H1 (cell line): ENCODE measurements around the gene TSPAN5. TPM values are rescaled to one million over a fixed set of nuclear protein-coding genes. Genes with fewer than 3 reads are reported as not detected.

Source experiments
- CTCF ChIA-PET: fragments of 300-600 bp; sonication (Branson Sonifier 250); formaldehyde crosslinking; loops from one replicate; lab custom pipeline; 2021; ENCODE audit not compliant: partially characterized antibody; lab: Charles Lee
- POLR2A ChIA-PET: fragments of 300-600 bp; sonication (Branson Sonifier 250); formaldehyde crosslinking; loops from one replicate; lab custom pipeline; 2021; ENCODE audit warnings: inconsistent platforms; ENCODE audit not compliant: partially characterized antibody; lab: Charles Lee
- DNase-seq, 2 experiments: peaks; one replicate each; pipeline versions ENCODE4 v3.0.0 to v3.0.0-alpha.2; 2010 to 2022; ENCODE audit warnings: low spot score in 2 of 2, low read depth in 1 of 2, mixed read lengths in 1 of 2
- FAIRE-seq: peaks from 2 replicates; lab custom pipeline; 2011; peaks lifted over from hg19 to GRCh38; lab: Jason Lieb, UNC
- H2AFZ ChIP-seq: 2 replicates; pipeline ENCODE4 v1.8.1; 2012; ENCODE audit warnings: low read length, inconsistent platforms
- H2AK5ac ChIP-seq: 2 replicates; pipeline ENCODE4 v1.6.1; 2013; ENCODE audit warnings: low read depth, low read length
- H2BK120ac ChIP-seq: replicated peaks from 2 replicates; pipeline ENCODE3; 2013; ENCODE audit warnings: low read depth, low read length, inconsistent platforms
- H2BK12ac ChIP-seq: 2 replicates; pipeline ENCODE4 v1.6.1; 2013; ENCODE audit warnings: low read depth, low read length
- H2BK15ac ChIP-seq: 2 replicates; pipeline ENCODE4 v1.6.1; 2013; ENCODE audit warnings: low read length
- H2BK20ac ChIP-seq: 2 replicates; pipeline ENCODE4 v1.6.1; 2013; ENCODE audit warnings: low read length
- H2BK5ac ChIP-seq: 2 replicates; pipeline ENCODE4 v1.6.1; 2013; ENCODE audit warnings: low read depth, low read length
- H3K14ac ChIP-seq: 2 replicates; pipeline ENCODE4 v1.6.1; 2013; ENCODE audit warnings: inconsistent platforms; ENCODE audit not compliant: insufficient read length
- H3K18ac ChIP-seq: 2 replicates; pipeline ENCODE4 v1.6.1; 2013; ENCODE audit warnings: low read length; ENCODE audit errors: extremely low read depth
- H3K23ac ChIP-seq: 2 replicates; pipeline ENCODE4 v1.6.1; 2013; ENCODE audit warnings: inconsistent platforms; ENCODE audit not compliant: insufficient read length
- H3K23me2 ChIP-seq: 2 replicates; pipeline ENCODE4 v1.6.1; 2013; ENCODE audit warnings: low read depth, low read length
- H3K27ac ChIP-seq: 2 replicates; pipeline ENCODE4 v1.6.1; 2011; ENCODE audit warnings: low read depth, low read length, inconsistent platforms
- H3K27me3 ChIP-seq, 4 experiments: replicated peaks in 1 of 4; 1 replicate in 1 of 4; 2 replicates in 3 of 4; pipeline versions ENCODE4 v1.6.1 to v1.8.1; 2011 to 2013; ENCODE audit warnings: low read length in 3 of 4, mild to moderate bottlenecking in 3 of 4, inconsistent platforms in 2 of 4, mixed read lengths in 2 of 4, moderate library complexity in 1 of 4; ENCODE audit not compliant: control insufficient read depth in 3 of 4, insufficient read depth in 3 of 4; ENCODE audit errors: extremely low read depth in 1 of 4
- H3K36me3 ChIP-seq, 4 experiments: 2 replicates each; pipeline versions ENCODE4 v1.6.1 to v1.8.1; 2011 to 2013; ENCODE audit warnings: mild to moderate bottlenecking in 4 of 4, low read length in 3 of 4, moderate library complexity in 2 of 4, control low read depth in 1 of 4, inconsistent platforms in 1 of 4; ENCODE audit not compliant: insufficient read depth in 4 of 4, control insufficient read depth in 2 of 4
- H3K4ac ChIP-seq: replicated peaks from 2 replicates; pipeline ENCODE3; 2013; ENCODE audit warnings: low read length, low read depth, mixed read lengths, inconsistent platforms; ENCODE audit not compliant: insufficient read length
- H3K4me1 ChIP-seq, 4 experiments: replicated peaks in 1 of 4; 1 replicate in 1 of 4; 2 replicates in 3 of 4; pipeline versions ENCODE4 v1.6.1 to v1.8.1; 2011 to 2013; ENCODE audit warnings: low read length in 3 of 4, inconsistent platforms in 2 of 4, mixed read lengths in 1 of 4; ENCODE audit not compliant: insufficient read depth in 4 of 4, control insufficient read depth in 3 of 4
- H3K4me2 ChIP-seq, 2 experiments: 2 replicates each; pipeline versions ENCODE4 v1.6.1 to v1.8.1; 2011 to 2013; ENCODE audit warnings: low read depth in 2 of 2, low read length in 2 of 2, control low read depth in 1 of 2, inconsistent platforms in 1 of 2, mild to moderate bottlenecking in 1 of 2; ENCODE audit not compliant: insufficient read depth in 1 of 2
- H3K4me3 ChIP-seq, 4 experiments: fragments of 200-600, 300-600 bp in 1 of 4; sonication (generic), shearing (Covaris generic), sonication (Bioruptor Twin) in 1 of 4; 2 replicates each; pipeline versions ENCODE4 v1.5.1 to v1.8.1; 2011 to 2016; ENCODE audit warnings: low read length in 4 of 4, low read depth in 3 of 4, control low read depth in 2 of 4, inconsistent platforms in 2 of 4, mild to moderate bottlenecking in 2 of 4, mixed read lengths in 1 of 4, moderate library complexity in 1 of 4; ENCODE audit not compliant: insufficient read depth in 2 of 4; ENCODE audit errors: extremely low read depth in 1 of 4
- H3K56ac ChIP-seq: replicated peaks from 2 replicates; pipeline ENCODE3; 2013; ENCODE audit warnings: low read depth, mild to moderate bottlenecking, mixed read lengths, low read length, inconsistent platforms; ENCODE audit not compliant: insufficient read length
- H3K79me1 ChIP-seq: 2 replicates; pipeline ENCODE4 v1.6.1; 2013; ENCODE audit warnings: low read depth, low read length, control low read depth
- H3K79me2 ChIP-seq, 2 experiments: 2 replicates each; pipeline versions ENCODE4 v1.6.1 to v1.8.1; 2012 to 2013; ENCODE audit warnings: low read length in 2 of 2, mild to moderate bottlenecking in 2 of 2, inconsistent platforms in 1 of 2; ENCODE audit not compliant: insufficient read depth in 2 of 2, control insufficient read depth in 1 of 2
- H3K9ac ChIP-seq, 4 experiments: replicated peaks in 1 of 4; 1 replicate in 1 of 4; 2 replicates in 3 of 4; pipeline versions ENCODE4 v1.6.1 to v1.8.1; 2011 to 2013; ENCODE audit warnings: low read depth in 3 of 4, low read length in 3 of 4, control low read depth in 2 of 4, mild to moderate bottlenecking in 2 of 4, moderate library complexity in 2 of 4, inconsistent platforms in 1 of 4; ENCODE audit errors: extremely low read depth in 1 of 4
- H3K9me3 ChIP-seq, 2 experiments: 2 replicates each; pipeline versions ENCODE4 v1.6.1 to v1.8.1; 2012 to 2013; ENCODE audit warnings: mild to moderate bottlenecking in 2 of 2, moderate library complexity in 2 of 2, control low read depth in 1 of 2, inconsistent platforms in 1 of 2, low read depth in 1 of 2, low read length in 1 of 2, mixed read lengths in 1 of 2; ENCODE audit not compliant: insufficient read depth in 2 of 2
- H4K20me1 ChIP-seq, 2 experiments: replicated peaks in 1 of 2; 2 replicates each; pipeline versions ENCODE3 to v1.8.1; 2011 to 2013; ENCODE audit warnings: inconsistent platforms in 2 of 2, low read length in 2 of 2, mild to moderate bottlenecking in 1 of 2; ENCODE audit not compliant: insufficient read depth in 2 of 2, control insufficient read depth in 1 of 2
- H4K5ac ChIP-seq: 2 replicates; pipeline ENCODE4 v1.6.1; 2013; ENCODE audit warnings: low read length, low read depth, mixed read lengths, inconsistent platforms; ENCODE audit not compliant: insufficient read length
- H4K8ac ChIP-seq: 2 replicates; pipeline ENCODE4 v1.8.0; 2013; ENCODE audit warnings: mild to moderate bottlenecking, moderate library complexity, low read length, inconsistent platforms; ENCODE audit not compliant: insufficient read depth; ENCODE audit errors: extremely low read depth
- H4K91ac ChIP-seq: replicated peaks from 2 replicates; pipeline ENCODE3; 2013; ENCODE audit warnings: low read length, mixed read lengths, inconsistent platforms; ENCODE audit not compliant: insufficient read length
- CHD1 ChIP-seq: IDR thresholded peaks from 2 replicates; pipeline ENCODE4 v1.6.1; 2012; ENCODE audit warnings: low read depth, low read length, improper control_type of control experiment
- EGR1 ChIP-seq: IDR thresholded peaks from 2 replicates; pipeline ENCODE4 v1.6.1; 2011; ENCODE audit warnings: low read depth, low read length, borderline replicate concordance
- MAFK ChIP-seq: IDR thresholded peaks from 2 replicates; pipeline ENCODE4 v1.6.1; 2012; ENCODE audit warnings: low read depth, mild to moderate bottlenecking, improper control_type of control experiment, low read length
- PHF8 ChIP-seq: fragments of 200-600 bp; sonication (generic); conservative IDR thresholded peaks from 2 replicates; pipeline ENCODE4 v1.7.1; 2012; ENCODE audit warnings: low read depth, mild to moderate bottlenecking, inconsistent platforms, low read length, moderate library complexity
- RBBP5 ChIP-seq: IDR thresholded peaks from 2 replicates; pipeline ENCODE4 v1.7.1; 2012; ENCODE audit warnings: low read depth, mild to moderate bottlenecking, inconsistent platforms, low read length, moderate library complexity, borderline replicate concordance
- SAP30 ChIP-seq: fragments of 300-600 bp; sonication (generic); IDR thresholded peaks from 2 replicates; pipeline ENCODE4 v1.7.1; 2012; ENCODE audit warnings: low read length, moderate library complexity, mild to moderate bottlenecking, inconsistent platforms; ENCODE audit not compliant: insufficient read depth, insufficient replicate concordance
- SIX5 ChIP-seq: IDR thresholded peaks from 2 replicates; pipeline ENCODE4 v1.6.1; 2011; ENCODE audit warnings: mild to moderate bottlenecking, low read depth, low read length
- TAF1 ChIP-seq: IDR thresholded peaks from 2 replicates; pipeline ENCODE4 v1.6.1; 2011; ENCODE audit warnings: mild to moderate bottlenecking, low read depth, low read length
- ZNF274 ChIP-seq: IDR thresholded peaks from 2 replicates; pipeline ENCODE4 v1.7.0; 2012; ENCODE audit warnings: low read length, borderline replicate concordance; ENCODE audit errors: extremely low read depth
- WGBS, 2 experiments: shearing (Covaris generic) in 1 of 2; methylation state at CpG; one replicate each; pipeline versions ENCODE4 v1.1.6 to v1.1.7; 2013 to 2015; ENCODE audit warnings: low lambda C conversion rate in 2 of 2, mixed read lengths in 2 of 2, inconsistent platforms in 1 of 2, low coverage in 1 of 2, missing lambda C conversion rate in 1 of 2; ENCODE audit not compliant: insufficient replicate concordance in 2 of 2, insufficient coverage in 1 of 2, insufficient read length in 1 of 2; ENCODE audit errors: extremely low coverage in 1 of 2, missing lambda C conversion rate in 1 of 2; 5-methylcytosine and 5-hydroxymethylcytosine counted together
- polyA plus RNA-seq, 7 experiments: library from polyadenylated mRNA; depleted of rRNA in 3 of 7; stranded (reverse) in 5 of 7; unstranded in 2 of 7; fragments of >200 nt in 5 of 7; fragments of 200-250 nt in 2 of 7; gene quantifications; 1 replicate in 5 of 7; 2 replicates in 1 of 7; 4 replicates in 1 of 7; pipeline versions ENCODE4 v1.2.1 to v1.2.3, GENCODE V29; 2011 to 2013; ENCODE audit warnings: missing spikeins in 2 of 7, mixed read lengths in 2 of 7
- total RNA-seq: library from RNA; stranded (reverse); fragmentation: NEBNext Ultra II Directional; extraction: Animal tissue kit (Norgen Biotek cat#: 25700); gene quantifications from 2 replicates; pipeline ENCODE4 v1.2.1, GENCODE V29; 2021
- TF ChIP-seq, protein P1 (sequence below): IDR thresholded peaks from 2 replicates; pipeline ENCODE4 v1.6.1; 2011; ENCODE audit warnings: low read depth, mild to moderate bottlenecking, low read length; ENCODE audit not compliant: insufficient read depth

The TSPAN5 gene
- total and polyA plus RNA-seq, 2 of the 8 experiments (the other 6 are each of a cell fraction or from before 2014, with no cell fraction given): 17.6 to 21.2 TPM

DNA sequence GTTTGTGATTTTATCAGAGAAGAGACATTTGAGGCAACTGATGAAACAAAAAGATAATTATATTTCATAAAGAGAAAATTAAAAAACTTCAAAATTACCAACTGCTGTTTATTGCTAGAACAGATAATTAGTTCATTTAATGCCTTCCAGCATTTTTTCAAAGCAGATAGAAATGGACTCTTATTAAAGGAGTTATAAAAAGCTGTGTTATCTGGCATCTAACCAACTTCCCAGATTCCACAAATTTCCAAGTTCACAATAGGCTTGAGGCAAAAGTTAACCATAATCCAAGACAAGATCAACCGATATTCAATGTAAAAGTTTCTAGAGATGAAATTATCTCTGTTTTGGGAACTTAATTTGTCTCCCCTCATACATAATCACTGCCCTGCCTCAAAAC is 152.4 kb downstream of the TSPAN5 start:
- H3K79me1 ChIP-seq: no peaks in the 10 kb centered on the region; the same call in 1 of the 2 replicates
- H2BK15ac ChIP-seq: no peak overlapping the region
- no peak overlapping the region for H3K56ac ChIP-seq
- CTCF ChIA-PET: interaction anchor here (0.6 to 2.3 kb wide), 25 partner anchors 10 to 580 kb away, joined by 3 to 15 read pairs (median 4); partner anchors contain the start of gene TSPAN5
- no peaks in the 10 kb centered on the region for H3K27me3 ChIP-seq
- TF ChIP-seq RBBP5 (no peak), SAP30 (no peak), MAFK (no peak), PHF8 (no peak), EGR1 (no peak), TAF1 (no peak), SIX5 (no peak), ZNF274 (no peak), CHD1 (no peak)
- TF ChIP-seq, protein P1, sequence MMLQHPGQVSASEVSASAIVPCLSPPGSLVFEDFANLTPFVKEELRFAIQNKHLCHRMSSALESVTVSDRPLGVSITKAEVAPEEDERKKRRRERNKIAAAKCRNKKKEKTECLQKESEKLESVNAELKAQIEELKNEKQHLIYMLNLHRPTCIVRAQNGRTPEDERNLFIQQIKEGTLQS: no peak
- no peaks in the 10 kb centered on the region for H3K36me3 ChIP-seq
- no peak for FAIRE-seq
- no peak overlapping the region for H2BK12ac ChIP-seq
- no peaks in the 10 kb centered on the region for H3K9me3 ChIP-seq
- no peak overlapping the region for H3K27ac ChIP-seq
- H4K5ac ChIP-seq: no peak overlapping the region
- no peak overlapping the region for H2BK20ac ChIP-seq
- peaks cover 0 to 3% (median under 1%) of the 10 kb centered on the region in 4 experiments; a peak in 2 of 7 replicates for H3K4me1 ChIP-seq
- H4K8ac ChIP-seq: no peak overlapping the region
- H3K79me2 ChIP-seq: no peaks in the 10 kb centered on the region
- H2AFZ ChIP-seq: no peak overlapping the region
- H3K23me2 ChIP-seq: no peaks in the 10 kb centered on the region
- H3K23ac ChIP-seq: no peak overlapping the region
- H3K9ac ChIP-seq: no peak overlapping the region
- no peak overlapping the region for H2BK5ac ChIP-seq
- WGBS, 2 experiments: 96% methylated on average over 1 of the region's 1 CpG; no CpG with 5 or more reads in 1 of the 2 experiments
- no peak overlapping the region for H3K4me3 ChIP-seq
- no peaks in the 10 kb centered on the region for H4K20me1 ChIP-seq
- POLR2A ChIA-PET: no interaction called here
- DNase-seq: no peak
- no peak overlapping the region for H3K4ac ChIP-seq
- no peak overlapping the region for H3K14ac ChIP-seq
- no peak overlapping the region for H2BK120ac ChIP-seq
- H4K91ac ChIP-seq: no peak overlapping the region
- no peak overlapping the region for H2AK5ac ChIP-seq
- no peak overlapping the region for H3K18ac ChIP-seq
- H3K4me2 ChIP-seq: no peak overlapping the region
